Hepatocyte (in vitro differentiated cells): Measurements from ENCODE around the gene PSMA7.

Source experiments
- EZH2 ChIP-seq: fragments of 200-600 bp; sonication (generic); IDR thresholded peaks from 2 replicates; pipeline ENCODE4 v1.6.1; 2016; ENCODE audit warnings: antibody characterized with exemption, mild to moderate bottlenecking, borderline replicate concordance
- TF ChIP-seq, protein P1 (sequence below): fragments of 200-600 bp; sonication (generic); IDR thresholded peaks from 2 replicates; pipeline ENCODE4 v1.5.1; 2016; ENCODE audit warnings: antibody characterized with exemption, mild to moderate bottlenecking; ENCODE audit not compliant: poor library complexity

- TF ChIP-seq EZH2: no peak
- TF ChIP-seq, protein P1, sequence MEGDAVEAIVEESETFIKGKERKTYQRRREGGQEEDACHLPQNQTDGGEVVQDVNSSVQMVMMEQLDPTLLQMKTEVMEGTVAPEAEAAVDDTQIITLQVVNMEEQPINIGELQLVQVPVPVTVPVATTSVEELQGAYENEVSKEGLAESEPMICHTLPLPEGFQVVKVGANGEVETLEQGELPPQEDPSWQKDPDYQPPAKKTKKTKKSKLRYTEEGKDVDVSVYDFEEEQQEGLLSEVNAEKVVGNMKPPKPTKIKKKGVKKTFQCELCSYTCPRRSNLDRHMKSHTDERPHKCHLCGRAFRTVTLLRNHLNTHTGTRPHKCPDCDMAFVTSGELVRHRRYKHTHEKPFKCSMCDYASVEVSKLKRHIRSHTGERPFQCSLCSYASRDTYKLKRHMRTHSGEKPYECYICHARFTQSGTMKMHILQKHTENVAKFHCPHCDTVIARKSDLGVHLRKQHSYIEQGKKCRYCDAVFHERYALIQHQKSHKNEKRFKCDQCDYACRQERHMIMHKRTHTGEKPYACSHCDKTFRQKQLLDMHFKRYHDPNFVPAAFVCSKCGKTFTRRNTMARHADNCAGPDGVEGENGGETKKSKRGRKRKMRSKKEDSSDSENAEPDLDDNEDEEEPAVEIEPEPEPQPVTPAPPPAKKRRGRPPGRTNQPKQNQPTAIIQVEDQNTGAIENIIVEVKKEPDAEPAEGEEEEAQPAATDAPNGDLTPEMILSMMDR: no peak
These were observed 20.3 kb downstream of the PSMA7 start for GRCh38 chr20:62122654-62123449.
